K562 (cell line): ENCODE measurements around the gene SHISA4. TPM values are rescaled to one million over a fixed set of nuclear protein-coding genes. Genes with fewer than 3 reads are reported as not detected.

Experiments
- ATAC-seq: fragments of 200-7000 bp; cut with Tn5 transposase; 3 replicates; pipeline ENCODE4 v1.9.1; 2020; ENCODE audit warnings: moderate library complexity
- BruUV-seq: library from RNA; stranded (reverse); fragments of 400-500 nt; replicated peaks from 2 replicates; lab custom pipeline; 2021; lab: Mats Ljungman, UMichigan
- CTCF ChIA-PET: fragments of 300-600 bp; formaldehyde crosslinking; extraction: SDS; loops from one replicate; lab custom pipeline; 2021; ENCODE audit warnings: low intra/inter-chr PET ratio; lab: Yijun Ruan, JAX
- POLR2A ChIA-PET: fragments of 300-600, 350-650 bp; sonication (Branson Sonifier 250); formaldehyde crosslinking; extraction: SDS; loops from one replicate; lab custom pipeline; 2021; ENCODE audit warnings: antibody characterized with exemption, inconsistent platforms; lab: Yijun Ruan, JAX
- DNase-seq, 4 experiments: peaks; one replicate each; pipeline versions ENCODE4 v3.0.0 to v3.0.0-alpha.2; 2011 to 2018; ENCODE audit warnings: low spot score in 3 of 4, mixed read lengths in 3 of 4; ENCODE audit errors: extremely low read depth in 1 of 4
- FAIRE-seq: peaks from 2 replicates; lab custom pipeline; 2011; peaks lifted over from hg19 to GRCh38; lab: Jason Lieb, UNC
- H2AFZ ChIP-seq: 2 replicates; pipeline ENCODE4 v1.6.0; 2011; ENCODE audit warnings: low read depth, low read length, control low read depth, inconsistent platforms
- H3K27ac ChIP-seq: fragments of 200-600 bp; 3 replicates; pipeline ENCODE4 v1.8.0; 2011; ENCODE audit warnings: low read depth, mild to moderate bottlenecking, control low read depth, inconsistent platforms, low read length, moderate library complexity, mixed read lengths; ENCODE audit errors: extremely low read depth
- H3K27me3 ChIP-seq, 2 experiments: fragments of 300-600 bp in 1 of 2; 2 replicates in 1 of 2; 3 replicates in 1 of 2; pipeline versions ENCODE4 v1.6.0 to v1.8.0; 2011; ENCODE audit warnings: inconsistent platforms in 2 of 2, low read length in 2 of 2, mild to moderate bottlenecking in 1 of 2, mixed read lengths in 1 of 2, moderate library complexity in 1 of 2; ENCODE audit not compliant: control insufficient read depth in 2 of 2, insufficient read depth in 2 of 2
- H3K36me3 ChIP-seq: fragments of 300-600 bp; 3 replicates; pipeline ENCODE4 v1.8.0; 2011; ENCODE audit warnings: mild to moderate bottlenecking, low read length, inconsistent platforms; ENCODE audit not compliant: control insufficient read depth, insufficient read depth
- H3K4me1 ChIP-seq, 2 experiments: fragments of 200-600 bp in 1 of 2; replicated peaks in 1 of 2; 2 replicates in 1 of 2; 3 replicates in 1 of 2; pipeline versions ENCODE4 v1.5.1 to v1.8.0; 2011; ENCODE audit warnings: inconsistent platforms in 2 of 2, low read length in 2 of 2, mild to moderate bottlenecking in 1 of 2, mixed read lengths in 1 of 2, moderate library complexity in 1 of 2; ENCODE audit not compliant: control insufficient read depth in 2 of 2, insufficient read depth in 2 of 2
- H3K4me2 ChIP-seq: 2 replicates; pipeline ENCODE4 v1.6.1; 2011; ENCODE audit warnings: low read length, control low read depth, inconsistent platforms, mixed read lengths; ENCODE audit not compliant: insufficient read depth
- H3K4me3 ChIP-seq: fragments of 200-600 bp; sonication (generic), shearing (Covaris generic); 2 replicates; pipeline ENCODE4 v1.5.1; 2016; ENCODE audit warnings: control low read depth, inconsistent platforms
- H3K79me2 ChIP-seq: fragments of 200-600 bp; 3 replicates; pipeline ENCODE4 v1.8.0; 2011; ENCODE audit warnings: low read length, inconsistent platforms; ENCODE audit not compliant: control insufficient read depth, insufficient read depth
- H3K9ac ChIP-seq, 2 experiments: 2 replicates each; pipeline versions ENCODE4 v1.6.0 to v1.6.1; 2011; ENCODE audit warnings: low read depth in 2 of 2, low read length in 2 of 2, control low read depth in 1 of 2, inconsistent platforms in 1 of 2, mild to moderate bottlenecking in 1 of 2, mixed read lengths in 1 of 2; ENCODE audit not compliant: insufficient read depth in 1 of 2
- H3K9me1 ChIP-seq: one replicate; pipeline ENCODE4 v1.6.0; 2011; ENCODE audit warnings: inconsistent platforms, mild to moderate bottlenecking, low read length, moderate library complexity; ENCODE audit not compliant: control insufficient read depth, insufficient read depth
- H3K9me3 ChIP-seq: replicated peaks from 2 replicates; pipeline ENCODE4 v1.5.1; 2011; ENCODE audit warnings: low read depth, low read length, inconsistent platforms; ENCODE audit not compliant: control insufficient read depth, insufficient read depth
- H4K20me1 ChIP-seq: replicated peaks from 2 replicates; pipeline ENCODE4 v1.6.1; 2011; ENCODE audit warnings: low read length, inconsistent platforms, mixed read lengths; ENCODE audit not compliant: control insufficient read depth, insufficient read depth
- ATF2 ChIP-seq: sonication (generic); formaldehyde crosslinking; IDR thresholded peaks from 2 replicates; pipeline ENCODE4 v1.8.1; 2022; ENCODE audit warnings: missing genetic modification reagents
- EWSR1 ChIP-seq: fragments of 450-650 bp; IDR thresholded peaks from 2 replicates; pipeline ENCODE4 v1.6.1; 2018; ENCODE audit warnings: borderline replicate concordance, mild to moderate bottlenecking, low read depth, moderate library complexity; ENCODE audit not compliant: partially characterized antibody
- FOXM1 ChIP-seq, 2 experiments: fragments of 450-650 bp in 1 of 2; sonication (generic) in 1 of 2; formaldehyde crosslinking in 1 of 2; IDR thresholded peaks; 2 replicates each; pipeline versions ENCODE4 v1.6.1 to v1.9.0; 2017 to 2022; ENCODE audit warnings: low read depth in 2 of 2, mild to moderate bottlenecking in 2 of 2, missing genetic modification reagents in 1 of 2, moderate library complexity in 1 of 2
- NR2C2 ChIP-seq, 2 experiments: fragments of 200-800 bp in 1 of 2; sonication (Bioruptor generic) in 1 of 2; sonication (generic) in 1 of 2; formaldehyde crosslinking in 1 of 2; IDR thresholded peaks; 2 replicates each; pipeline versions ENCODE4 v1.6.1 to v1.8.0; 2016 to 2022; ENCODE audit warnings: mild to moderate bottlenecking in 1 of 2, missing compliant biosample characterization in 1 of 2, missing genetic modification characterization in 1 of 2, missing genetic modification reagents in 1 of 2
- UBTF ChIP-seq, 2 experiments: IDR thresholded peaks; 2 replicates each; pipeline ENCODE4 v1.6.1; 2012; ENCODE audit warnings: improper control_type of control experiment in 2 of 2, low read depth in 2 of 2, low read length in 2 of 2, borderline replicate concordance in 1 of 2
- ZNF407 ChIP-seq: fragments of 450-650 bp; IDR thresholded peaks from 2 replicates; pipeline ENCODE4 v1.6.1; 2016; ENCODE audit warnings: low read depth
- WGBS: fragments of 100-300 bp; shearing (Covaris generic); methylation state at CpG from one replicate; pipeline ENCODE4 v1.1.6; 2016; ENCODE audit warnings: low coverage, mixed read lengths; ENCODE audit not compliant: insufficient coverage; ENCODE audit errors: missing lambda C conversion rate; 5-methylcytosine and 5-hydroxymethylcytosine counted together
- in situ Hi-C: fragments of 300-500 bp; cut with MboI; formaldehyde crosslinking; loops from 4 replicates; pipeline ENCODE4 v1.15.0; 2018; ENCODE audit warnings: inconsistent platforms, mixed read lengths
- intact Hi-C: fragments of 100-400 bp; cut with micrococcal nuclease; formaldehyde crosslinking; loops from 2 replicates; pipeline ENCODE4 v1.14.2; 2022
- polyA plus RNA-seq, 8 experiments: library from polyadenylated mRNA; depleted of rRNA in 4 of 8; stranded (reverse) in 5 of 8; unstranded in 3 of 8; fragments of >200 nt; fragmentation: Nextera tagmentation in 2 of 8; fragmentation: Illumina TruSeq in 1 of 8; extraction: Ambion mirVana in 2 of 8; extraction: Trizol in 1 of 8; gene quantifications; 2 replicates each; pipeline versions ENCODE4 v1.2.1 to v1.2.3, GENCODE V29; 2011 to 2014; ENCODE audit warnings: inconsistent platforms in 1 of 8, missing spikeins in 1 of 8
- total RNA-seq, 7 experiments: library from RNA; depleted of rRNA in 6 of 7; stranded (reverse); fragments of >200 nt in 6 of 7; fragmentation: Illumina TruSeq in 2 of 7; extraction: Trizol in 2 of 7; gene quantifications; 2 replicates each; pipeline versions ENCODE4 v1.2.1 to v1.2.3, GENCODE V29; 2011 to 2021; ENCODE audit warnings: low replicate concordance in 1 of 7

The SHISA4 gene
- total and polyA plus RNA-seq, 9 of the 15 experiments (the other 6 are each of a cell fraction or from before 2014, with no cell fraction given): 0.15 to 0.95 (median 0.68) TPM; not detected in 2

GRCh38 chr1:201911826-201912571 is 23.3 kb downstream of the SHISA4 start:
- FAIRE-seq (no peak), DNase-seq (peak in 1 of 4 experiments; percentile 34), ATAC-seq (no peak)
- Histone ChIP-seq H3K9me1 (no peaks in the 10 kb centered on the region), H3K36me3 (no peaks in the 10 kb centered on the region), H3K4me2 (no peak overlapping the region), H3K27ac (no peak overlapping the region), H3K9me3 (no peaks in the 10 kb centered on the region), H3K9ac (0 out of 4 replicates have a peak overlapping the region, but pooled peaks of 1 of the 2 experiments have one; percentile 10), H4K20me1 (no peaks in the 10 kb centered on the region), H2AFZ (0 out of 2 replicates have a peak overlapping the region, but pooled peaks have one; percentile 21), H3K79me2 (no peaks in the 10 kb centered on the region), H3K4me3 (no peak overlapping the region), H3K4me1 (peaks cover 6 to 10% of the 10 kb centered on the region in 2 experiments; a peak in 4 of 5 replicates), H3K27me3 (no peaks in the 10 kb centered on the region)
- POLR2A ChIA-PET: interaction anchor here (0.9 to 1.8 kb wide), 4 partner anchors 8 to 50 kb away, joined by 3 to 10 read pairs (median 6); partner anchors contain the start of gene TIMM17A
- CTCF ChIA-PET: no interaction called here
- BruUV-seq: no TSS peak
- in situ Hi-C loops: no loop called here
- intact Hi-C loops: no loop called here
- WGBS: 18% methylated on average over 4 of the region's 4 CpGs
- TF ChIP-seq FOXM1 (IDR thresholded peaks at IDR 0.05; ENCODE audit: low read depth) (no peak), FOXM1 (CRISPR knock-in tag; IDR thresholded peaks at IDR 0.05; ENCODE audit: low read depth) (no peak), EWSR1 (no peak), ATF2 (CRISPR knock-in tag) (no peak), ZNF407 (no peak), UBTF (IDR thresholded peaks at IDR 0.05; ENCODE audit: borderline replicate concordance in 1 of 2, low read depth in 2 of 2, low read length in 2 of 2) (no peak), NR2C2 (CRISPR knock-in tag; IDR thresholded peaks at IDR 0.05) (no peak), NR2C2 (tag; IDR thresholded peaks at IDR 0.05) (peak; percentile 65)
